Central memory CD8-positive, alpha-beta T cell (primary cell): ENCODE data around the gene KRT33B.

Experiments used
- ATAC-seq: fragments of 150-1000 bp; cut with Tn5 transposase; replicated peaks from 2 replicates; pipeline ENCODE4 v1.10.0; 2022; ENCODE audit warnings: mild to moderate bottlenecking, moderate FRiP score, moderate number of reproducible peaks; ENCODE audit not compliant: poor library complexity, severe bottlenecking; ENCODE audit errors: extremely low read depth
- DNase-seq, 2 donors: peaks; one replicate each; pipeline ENCODE4 v3.0.0; 2021; ENCODE audit warnings: low spot score in 2 of 2
- H3K27ac Mint-ChIP-seq: one replicate; pipeline ENCODE4 v1.8.0; 2022; ENCODE audit warnings: low read depth, mild to moderate bottlenecking, moderate library complexity, mixed read lengths
- H3K27me3 Mint-ChIP-seq: one replicate; pipeline ENCODE4 v1.8.0; 2022; ENCODE audit warnings: mixed read lengths
- H3K36me3 Mint-ChIP-seq: one replicate; pipeline ENCODE4 v1.8.0; 2022; ENCODE audit warnings: mild to moderate bottlenecking, moderate library complexity, mixed read lengths; ENCODE audit not compliant: insufficient read depth
- H3K4me1 Mint-ChIP-seq: one replicate; pipeline ENCODE4 v1.8.0; 2022; ENCODE audit warnings: mixed read lengths
- H3K4me3 Mint-ChIP-seq: one replicate; pipeline ENCODE4 v1.8.0; 2022; ENCODE audit warnings: mild to moderate bottlenecking, moderate library complexity, mixed read lengths
- H3K9me3 Mint-ChIP-seq: one replicate; pipeline ENCODE4 v1.8.0; 2022; ENCODE audit warnings: mixed read lengths

The KRT33B gene

DNA sequence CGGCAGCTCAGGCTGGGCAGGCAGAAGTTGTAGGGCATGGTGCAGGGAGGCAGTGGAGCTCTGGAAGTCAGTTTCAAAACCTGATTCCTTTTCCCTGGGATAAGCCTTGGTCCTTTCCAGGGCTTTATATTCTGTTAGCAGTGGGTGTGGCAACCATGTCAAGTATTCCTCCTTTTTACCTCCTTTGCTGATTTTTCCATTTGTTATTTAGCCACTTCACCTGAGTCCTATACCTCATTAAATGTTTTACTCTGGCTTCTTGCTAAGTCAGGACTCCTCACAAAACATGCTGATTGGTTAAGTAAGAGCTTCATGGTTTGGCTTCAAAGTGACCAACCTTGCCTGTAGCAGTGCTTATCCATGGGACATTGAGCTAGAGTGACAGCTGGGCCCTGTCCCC is at the start of gene KRT33B:
KRT33B (minus strand) TSS at position 101 of the 400 bp plus-strand sequence; CDS start at position 38, 63 bp downstream.
- Mint-ChIP-seq H3K4me1 (peaks cover 5% of the 10 kb centered on the region), H3K36me3 (no peaks in the 10 kb centered on the region), H3K27me3 (no peaks in the 10 kb centered on the region), H3K9me3 (peaks cover 5% of the 10 kb centered on the region), H3K27ac (no peak within 1 kb of the TSS), H3K4me3 (no peak within 1 kb of the TSS)
- DNase-seq (no peak), ATAC-seq (no peak)

- ATAC-seq (no peak), DNase-seq (no peak)
- Mint-ChIP-seq H3K27ac (peak overlapping the region; percentile 26), H3K4me3 (no peak overlapping the region), H3K9me3 (no peaks in the 10 kb centered on the region), H3K4me1 (peaks cover 23% of the 10 kb centered on the region), H3K27me3 (peaks cover 23% of the 10 kb centered on the region), H3K36me3 (no peaks in the 10 kb centered on the region)
Observed at GRCh38 chr17:41418116-41418860, 48.7 kb upstream of the KRT33B start.

DNA sequence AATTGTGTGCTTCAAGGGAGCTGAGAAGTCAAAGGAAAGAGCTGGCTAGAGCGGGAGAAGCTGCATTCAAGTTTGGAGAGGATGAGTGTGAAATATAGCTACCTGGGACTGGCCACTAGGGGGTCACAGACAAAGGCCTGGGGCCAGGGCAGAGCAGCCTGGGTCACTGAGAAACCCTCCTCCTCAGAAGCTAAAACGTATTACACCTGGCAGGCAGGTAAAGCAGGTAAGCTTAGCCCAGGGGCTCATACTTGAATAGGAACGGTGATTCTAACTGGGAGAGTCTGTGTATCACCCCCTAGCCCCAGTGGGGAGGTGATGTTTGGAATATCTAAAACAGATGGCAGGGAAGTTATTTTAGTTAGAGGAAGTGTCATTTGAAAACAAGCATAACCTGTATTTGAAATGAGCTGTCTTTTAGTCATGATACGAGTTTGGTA is 48.0 kb upstream of the KRT33B start:
- ATAC-seq, result no peak
- Mint-ChIP-seq H3K4me1 (peaks cover 23% of the 10 kb centered on the region), H3K27ac (peak overlapping the region; percentile 26), H3K4me3 (no peak overlapping the region), H3K27me3 (peaks cover 16% of the 10 kb centered on the region), H3K36me3 (no peaks in the 10 kb centered on the region), H3K9me3 (no peaks in the 10 kb centered on the region)
- DNase-seq, result no peak

- H3K9me3 Mint-ChIP-seq, result no peaks in the 10 kb centered on the region
- H3K36me3 Mint-ChIP-seq, result no peaks in the 10 kb centered on the region
- peak overlapping the region; percentile 26 for H3K27ac Mint-ChIP-seq
- DNase-seq (no peak), ATAC-seq (no peak)
- peaks cover 23% of the 10 kb centered on the region for H3K4me1 Mint-ChIP-seq
- H3K4me3 Mint-ChIP-seq, result no peak overlapping the region
- peaks cover 15% of the 10 kb centered on the region for H3K27me3 Mint-ChIP-seq
Observed at GRCh38 chr17:41417127-41417526, 47.5 kb upstream of the KRT33B start.

DNA sequence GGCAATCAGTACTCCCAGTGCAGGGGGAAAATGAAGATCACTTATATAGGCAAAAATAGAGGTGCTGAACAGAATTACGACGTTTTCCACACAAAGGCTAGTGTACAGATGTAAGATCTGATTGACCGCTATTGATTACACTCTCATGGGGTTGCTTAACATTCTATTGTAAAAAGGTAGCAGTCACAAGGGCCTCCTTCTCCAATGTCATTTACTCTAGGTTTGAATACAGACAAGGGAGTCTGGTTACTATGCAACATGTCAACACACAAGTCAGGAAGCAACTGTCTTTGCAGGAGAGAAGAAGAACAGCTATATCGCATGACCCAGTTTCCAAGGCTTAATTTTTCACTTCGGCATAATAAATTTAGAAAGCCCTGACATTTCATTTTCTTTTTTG is 46.9 kb upstream of the KRT33B start:
- H3K9me3 Mint-ChIP-seq, result no peaks in the 10 kb centered on the region
- H3K4me1 Mint-ChIP-seq, result peaks cover 23% of the 10 kb centered on the region
- H3K4me3 Mint-ChIP-seq, result no peak overlapping the region
- peaks cover 15% of the 10 kb centered on the region for H3K27me3 Mint-ChIP-seq
- ATAC-seq (no peak), DNase-seq (no peak)
- no peak overlapping the region for H3K27ac Mint-ChIP-seq
- H3K36me3 Mint-ChIP-seq, result no peaks in the 10 kb centered on the region

DNA sequence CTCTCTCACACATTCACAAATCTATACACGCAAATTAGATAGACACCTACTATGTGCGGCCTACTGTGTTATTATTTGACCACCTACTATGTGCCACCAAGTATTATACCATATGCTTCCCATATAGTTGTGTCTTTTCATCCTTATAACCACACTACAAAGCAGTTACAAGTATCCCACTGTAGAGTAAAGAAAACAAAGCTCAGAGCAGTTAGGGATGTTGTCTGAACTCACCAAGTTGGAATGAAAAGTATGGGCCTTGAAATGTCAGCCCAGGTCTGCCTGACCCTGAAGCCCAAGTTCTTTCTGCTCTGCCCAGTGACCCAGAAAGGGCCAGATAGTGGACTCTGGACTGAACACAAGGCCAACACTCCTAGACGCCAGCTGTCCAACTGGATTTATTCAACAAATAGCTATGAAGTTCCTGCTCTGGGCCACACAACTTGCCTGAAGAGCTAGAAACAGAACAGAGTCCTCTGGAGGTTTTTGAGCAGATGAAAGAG is 46.3 kb upstream of the KRT33B start:
- Mint-ChIP-seq H3K9me3 (no peaks in the 10 kb centered on the region), H3K36me3 (no peaks in the 10 kb centered on the region)
- DNase-seq, result no peak

DNA sequence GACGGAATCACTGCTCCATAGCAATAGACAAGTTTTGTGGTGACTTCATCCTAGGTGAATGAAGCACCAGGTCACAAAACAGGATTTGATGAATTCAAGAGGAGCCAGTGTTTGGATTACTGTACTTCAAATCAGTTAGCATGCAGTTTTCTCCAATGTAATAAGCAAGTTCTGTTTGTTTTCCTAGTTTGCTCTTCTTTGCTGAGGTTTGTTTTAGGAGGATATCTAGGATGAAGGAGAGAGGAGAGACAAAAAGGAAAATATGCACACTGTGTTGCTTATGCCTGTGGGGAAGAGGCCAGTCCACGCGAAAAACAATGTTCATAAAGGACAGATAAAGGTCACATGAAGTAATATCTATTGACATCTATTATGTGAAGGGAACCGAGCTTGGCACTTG is 45.8 kb upstream of the KRT33B start:
- Mint-ChIP-seq H3K4me3 (no peak overlapping the region), H3K27ac (no peak overlapping the region), H3K27me3 (peaks cover 4% of the 10 kb centered on the region), H3K9me3 (no peaks in the 10 kb centered on the region), H3K4me1 (peaks cover 17% of the 10 kb centered on the region), H3K36me3 (no peaks in the 10 kb centered on the region)
- DNase-seq (no peak), ATAC-seq (no peak)

More for the DNA sequence above, 46.3 kb upstream of the KRT33B start:
- no peak for ATAC-seq
- peaks cover 22% of the 10 kb centered on the region for H3K4me1 Mint-ChIP-seq
- peaks cover 9% of the 10 kb centered on the region for H3K27me3 Mint-ChIP-seq
- no peak overlapping the region for H3K4me3 Mint-ChIP-seq
- no peak overlapping the region for H3K27ac Mint-ChIP-seq

- no peaks in the 10 kb centered on the region for H3K36me3 Mint-ChIP-seq
- no peaks in the 10 kb centered on the region for H3K27me3 Mint-ChIP-seq
- no peak overlapping the region for H3K4me3 Mint-ChIP-seq
- no peak overlapping the region for H3K27ac Mint-ChIP-seq
- H3K9me3 Mint-ChIP-seq, result no peaks in the 10 kb centered on the region
- no peak for ATAC-seq
- peaks cover 12% of the 10 kb centered on the region for H3K4me1 Mint-ChIP-seq
- no peak for DNase-seq
Observed at GRCh38 chr17:41413982-41414381, 44.4 kb upstream of the KRT33B start.

GRCh38 chr17:41413353-41413957 is 43.8 kb upstream of the KRT33B start:
- Mint-ChIP-seq H3K4me1 (peaks cover 17% of the 10 kb centered on the region), H3K4me3 (no peak overlapping the region), H3K36me3 (no peaks in the 10 kb centered on the region), H3K27ac (no peak overlapping the region), H3K9me3 (no peaks in the 10 kb centered on the region), H3K27me3 (peaks cover 3% of the 10 kb centered on the region)
- ATAC-seq (no peak), DNase-seq (no peak)

DNA sequence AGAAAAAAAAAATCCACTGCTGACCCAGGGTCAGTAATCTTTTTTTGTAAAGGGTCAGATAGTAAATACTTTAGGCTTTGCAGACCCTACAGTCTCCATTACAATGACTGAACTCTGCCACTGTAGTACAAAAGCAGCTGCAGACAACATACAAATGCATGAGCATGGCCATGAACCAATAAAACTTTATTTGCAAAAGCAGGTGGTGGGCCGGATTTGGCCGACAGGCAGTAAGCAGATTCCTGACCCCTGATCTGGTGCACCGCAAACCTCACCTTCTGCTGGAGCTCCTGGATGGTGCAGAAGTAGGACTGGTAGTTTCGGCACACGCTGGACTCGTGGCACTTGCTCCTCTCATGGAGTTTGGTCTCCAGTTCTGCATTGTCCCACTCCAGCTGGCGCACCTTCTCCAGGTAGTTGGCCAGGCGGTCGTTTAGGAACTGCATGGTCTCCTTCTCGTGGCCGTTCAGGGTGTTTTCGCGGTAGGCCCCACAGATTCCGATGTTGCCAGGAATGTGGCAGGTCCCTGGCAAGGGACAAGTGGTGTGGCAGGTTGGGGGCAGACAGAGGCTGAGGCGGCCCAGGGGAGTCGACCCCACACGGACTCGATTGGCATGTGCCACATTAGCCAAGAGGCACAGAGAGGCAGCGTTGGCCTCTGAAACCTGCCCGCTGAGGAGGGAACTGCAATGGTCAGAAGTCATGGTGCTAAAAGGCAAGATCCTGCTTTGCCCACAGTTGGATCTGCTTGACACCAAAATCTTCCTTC is 41.6 kb upstream of the KRT33B start:
- Mint-ChIP-seq H3K4me3 (no peak overlapping the region), H3K27ac (no peak overlapping the region), H3K27me3 (peaks cover 7% of the 10 kb centered on the region), H3K4me1 (peaks cover 12% of the 10 kb centered on the region), H3K36me3 (no peaks in the 10 kb centered on the region), H3K9me3 (no peaks in the 10 kb centered on the region)
- no peak for ATAC-seq
- no peak for DNase-seq

- Mint-ChIP-seq H3K27ac (no peak overlapping the region), H3K4me1 (peaks cover 36% of the 10 kb centered on the region), H3K9me3 (no peaks in the 10 kb centered on the region), H3K4me3 (no peak overlapping the region), H3K36me3 (no peaks in the 10 kb centered on the region), H3K27me3 (peaks cover 7% of the 10 kb centered on the region)
- DNase-seq (no peak), ATAC-seq (no peak)
Observed at GRCh38 chr17:41407226-41407625, 37.6 kb upstream of the KRT33B start.

GRCh38 chr17:41406205-41406604 is 36.6 kb upstream of the KRT33B start:
- Mint-ChIP-seq H3K27ac (no peak overlapping the region), H3K4me3 (no peak overlapping the region), H3K4me1 (peaks cover 36% of the 10 kb centered on the region), H3K9me3 (no peaks in the 10 kb centered on the region), H3K27me3 (peaks cover 7% of the 10 kb centered on the region), H3K36me3 (no peaks in the 10 kb centered on the region)
- ATAC-seq (no peak), DNase-seq (no peak)
